ENCODE results near the gene ARGLU1. TPM values are rescaled to one million over a fixed set of nuclear protein-coding genes. Genes with fewer than 3 reads are reported as not detected.

Gene ARGLU1
- polyA plus RNA-seq, 1 experiment, result 25.6 TPM

- Histone ChIP-seq H3K36me3 (ENCODE audit: control insufficient read depth, insufficient read depth, low read length) (no peaks in the 10 kb centered on the region), H3K27me3 (ENCODE audit: control insufficient read depth, insufficient read depth, low read length) (no peaks in the 10 kb centered on the region), H3K4me3 (ENCODE audit: low read depth, low read length) (no peak overlapping the region)
- ChIA-PET CTCF (interaction anchor here (0.7 kb wide), 1 partner anchor 8 kb away, joined by 3 read pairs; no protein-coding TSS in a partner anchor), POLR2A (no interaction called here)
- TF ChIP-seq CTCF (IDR thresholded peaks at IDR 0.05; ENCODE audit: insufficient read depth, low read depth, low read length), result no peak
- DNase-seq (ENCODE audit: low read depth), result no peak
Observed at GRCh38 chr13:106517109-106517847, 50.7 kb downstream of the ARGLU1 start.

GRCh38 chr13:106515635-106516254 lies 52.2 kb downstream of the ARGLU1 start:
- DNase-seq (ENCODE audit: low read depth), result no peak
- TF ChIP-seq CTCF (IDR thresholded peaks at IDR 0.05; ENCODE audit: insufficient read depth, low read depth, low read length), result no peak
- Histone ChIP-seq H3K27me3 (ENCODE audit: control insufficient read depth, insufficient read depth, low read length) (no peaks in the 10 kb centered on the region), H3K36me3 (ENCODE audit: control insufficient read depth, insufficient read depth, low read length) (peaks cover 1% of the 10 kb centered on the region; the same call in 1 of the 2 replicates), H3K4me3 (ENCODE audit: low read depth, low read length) (no peak overlapping the region)
- ChIA-PET POLR2A (no interaction called here), CTCF (interaction anchor here (1.7 kb wide), 1 partner anchor 18 kb away, joined by 3 read pairs; no protein-coding TSS in a partner anchor)

GRCh38 chr13:106514928-106515634 lies 52.9 kb downstream of the ARGLU1 start:
- peaks cover 1% of the 10 kb centered on the region; the same call in 1 of the 2 replicates for H3K36me3 ChIP-seq (ENCODE audit: control insufficient read depth, insufficient read depth, low read length)
- no peaks in the 10 kb centered on the region for H3K27me3 ChIP-seq (ENCODE audit: control insufficient read depth, insufficient read depth, low read length)
- ChIA-PET POLR2A (interaction anchor here (0.6 kb wide), 1 partner anchor 294 kb away, joined by 17 read pairs; no protein-coding TSS in a partner anchor), CTCF (interaction anchor here (1.2 to 1.7 kb wide), 2 partner anchors 18 to 431 kb away, joined by 3 to 4 read pairs; no protein-coding TSS in a partner anchor)
- TF ChIP-seq CTCF (IDR thresholded peaks at IDR 0.05; ENCODE audit: insufficient read depth, low read depth, low read length), result no peak
- DNase-seq (ENCODE audit: low read depth), result no peak
- H3K4me3 ChIP-seq (ENCODE audit: low read depth, low read length), result no peak overlapping the region

GRCh38 chr13:106513025-106513983 lies 54.6 kb downstream of the ARGLU1 start:
- POLR2A ChIA-PET, result interaction anchor here (0.6 kb wide), 1 partner anchor 1056 kb away, joined by 20 read pairs; no protein-coding TSS in a partner anchor
- no peak for TF ChIP-seq CTCF (IDR thresholded peaks at IDR 0.05; ENCODE audit: insufficient read depth, low read depth, low read length)
- Histone ChIP-seq H3K27me3 (ENCODE audit: control insufficient read depth, insufficient read depth, low read length) (no peaks in the 10 kb centered on the region), H3K36me3 (ENCODE audit: control insufficient read depth, insufficient read depth, low read length) (peaks cover 1% of the 10 kb centered on the region; the same call in 1 of the 2 replicates), H3K4me3 (ENCODE audit: low read depth, low read length) (no peak overlapping the region)
- CTCF ChIA-PET, result interaction anchor here (0.6 kb wide), 1 partner anchor 408 kb away, joined by 3 read pairs; no protein-coding TSS in a partner anchor
- no peak for DNase-seq (ENCODE audit: low read depth)
